ENCODE data around the gene DAB2.

Gene DAB2

GRCh38 chr5:39370555-39371366 lies 54.0 kb downstream of the DAB2 start:
- Mint-ChIP-seq H3K4me1 (ENCODE audit: low read depth) (no peaks in the 10 kb centered on the region), H3K27me3 (ENCODE audit: low read depth) (peaks cover 13% of the 10 kb centered on the region), H3K27ac (no peak overlapping the region), H3K4me3 (no peak overlapping the region), H3K9me3 (no peaks in the 10 kb centered on the region), H3K36me3 (ENCODE audit: low read depth) (no peaks in the 10 kb centered on the region)
- no peak for DNase-seq (ENCODE audit: low spot score)

GRCh38 chr5:39369123-39369815 lies 55.5 kb downstream of the DAB2 start:
- Mint-ChIP-seq H3K27me3 (ENCODE audit: low read depth) (peaks cover 6% of the 10 kb centered on the region), H3K36me3 (ENCODE audit: low read depth) (no peaks in the 10 kb centered on the region), H3K27ac (no peak overlapping the region), H3K9me3 (no peaks in the 10 kb centered on the region), H3K4me1 (ENCODE audit: low read depth) (no peaks in the 10 kb centered on the region), H3K4me3 (no peak overlapping the region)
- no peak for DNase-seq (ENCODE audit: low spot score)

GRCh38 chr5:39368116-39368515 lies 56.7 kb downstream of the DAB2 start:
- Mint-ChIP-seq H3K27ac (no peak overlapping the region), H3K4me3 (no peak overlapping the region), H3K9me3 (no peaks in the 10 kb centered on the region), H3K36me3 (ENCODE audit: low read depth) (no peaks in the 10 kb centered on the region), H3K4me1 (ENCODE audit: low read depth) (no peaks in the 10 kb centered on the region), H3K27me3 (ENCODE audit: low read depth) (peaks cover 6% of the 10 kb centered on the region)
- DNase-seq (ENCODE audit: low spot score): no peak

GRCh38 chr5:39367711-39368110 lies 57.1 kb downstream of the DAB2 start:
- Mint-ChIP-seq H3K9me3 (no peaks in the 10 kb centered on the region), H3K27me3 (ENCODE audit: low read depth) (peaks cover 3% of the 10 kb centered on the region), H3K4me1 (ENCODE audit: low read depth) (no peaks in the 10 kb centered on the region), H3K36me3 (ENCODE audit: low read depth) (no peaks in the 10 kb centered on the region), H3K4me3 (no peak overlapping the region), H3K27ac (no peak overlapping the region)
- DNase-seq (ENCODE audit: low spot score): no peak

DNA sequence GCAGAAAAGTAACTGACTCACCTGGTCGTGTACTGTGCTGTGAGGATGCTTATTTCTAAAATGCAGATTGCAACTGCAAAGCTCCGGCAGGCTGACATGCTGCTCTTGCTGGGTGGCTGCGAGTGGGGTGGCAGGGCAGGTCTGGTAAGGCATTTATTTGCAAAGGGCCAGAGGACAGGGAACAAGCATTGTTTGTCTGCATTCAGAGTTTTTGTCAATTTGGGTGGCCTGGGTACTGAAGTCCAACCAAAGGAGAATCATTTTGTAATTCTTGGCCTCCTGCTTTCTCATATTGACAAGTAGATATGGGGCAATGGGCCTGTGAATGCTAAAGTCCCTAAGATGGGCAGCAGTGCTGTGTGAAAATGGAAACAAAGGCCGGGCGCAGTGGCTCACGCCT lies 60.4 kb downstream of the DAB2 start, which contains the start of gene C9:
TSS of gene C9 (minus strand) at position 129 of the 400 bp plus-strand sequence. CDS start at position 98, 31 bp downstream.
- DNase-seq (ENCODE audit: low spot score): no peak
- Mint-ChIP-seq H3K27me3 (ENCODE audit: low read depth) (no peaks in the 10 kb centered on the region), H3K4me1 (ENCODE audit: low read depth) (no peaks in the 10 kb centered on the region), H3K9me3 (no peaks in the 10 kb centered on the region), H3K27ac (no peak within 1 kb of the TSS), H3K4me3 (no peak within 1 kb of the TSS), H3K36me3 (ENCODE audit: low read depth) (no peaks in the 10 kb centered on the region)

DNA sequence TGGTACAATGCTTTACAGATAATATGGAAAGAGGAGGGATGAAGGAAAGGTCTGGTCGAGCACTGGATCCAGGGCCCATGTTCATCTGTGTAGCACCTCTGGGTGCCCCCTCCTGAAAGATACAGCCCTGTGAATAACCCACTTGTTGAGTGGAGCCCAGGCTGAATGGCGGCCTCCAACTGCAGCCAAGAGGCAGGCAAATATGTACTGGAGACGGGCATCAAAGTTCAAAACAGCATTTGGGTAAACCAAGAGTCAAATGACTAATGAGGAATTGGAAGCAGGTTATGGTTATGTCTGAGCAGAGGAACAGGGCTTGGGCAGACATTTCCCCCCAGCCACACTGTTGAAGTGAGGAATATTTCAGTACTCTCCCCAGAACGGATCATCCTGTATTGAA lies 61.6 kb downstream of the DAB2 start:
- no peaks in the 10 kb centered on the region for H3K36me3 Mint-ChIP-seq (ENCODE audit: low read depth)
- no peak overlapping the region for H3K4me3 Mint-ChIP-seq
- no peaks in the 10 kb centered on the region for H3K27me3 Mint-ChIP-seq (ENCODE audit: low read depth)
- no peak overlapping the region for H3K27ac Mint-ChIP-seq
- DNase-seq (ENCODE audit: low spot score): no peak
- no peaks in the 10 kb centered on the region for H3K9me3 Mint-ChIP-seq
- H3K4me1 Mint-ChIP-seq (ENCODE audit: low read depth): no peaks in the 10 kb centered on the region

GRCh38 chr5:39362646-39363045 lies 62.1 kb downstream of the DAB2 start:
- no peaks in the 10 kb centered on the region for H3K4me1 Mint-ChIP-seq (ENCODE audit: low read depth)
- no peaks in the 10 kb centered on the region for H3K27me3 Mint-ChIP-seq (ENCODE audit: low read depth)
- H3K36me3 Mint-ChIP-seq (ENCODE audit: low read depth): no peaks in the 10 kb centered on the region
- H3K9me3 Mint-ChIP-seq: no peaks in the 10 kb centered on the region
- no peak for DNase-seq (ENCODE audit: low spot score)
- H3K27ac Mint-ChIP-seq: no peak overlapping the region
- H3K4me3 Mint-ChIP-seq: no peak overlapping the region

GRCh38 chr5:39361306-39361705 lies 63.5 kb downstream of the DAB2 start:
- no peak overlapping the region for H3K27ac Mint-ChIP-seq
- H3K4me3 Mint-ChIP-seq: no peak overlapping the region
- H3K36me3 Mint-ChIP-seq (ENCODE audit: low read depth): no peaks in the 10 kb centered on the region
- DNase-seq (ENCODE audit: low spot score): no peak
- no peaks in the 10 kb centered on the region for H3K27me3 Mint-ChIP-seq (ENCODE audit: low read depth)
- no peaks in the 10 kb centered on the region for H3K4me1 Mint-ChIP-seq (ENCODE audit: low read depth)
- H3K9me3 Mint-ChIP-seq: no peaks in the 10 kb centered on the region

DNA sequence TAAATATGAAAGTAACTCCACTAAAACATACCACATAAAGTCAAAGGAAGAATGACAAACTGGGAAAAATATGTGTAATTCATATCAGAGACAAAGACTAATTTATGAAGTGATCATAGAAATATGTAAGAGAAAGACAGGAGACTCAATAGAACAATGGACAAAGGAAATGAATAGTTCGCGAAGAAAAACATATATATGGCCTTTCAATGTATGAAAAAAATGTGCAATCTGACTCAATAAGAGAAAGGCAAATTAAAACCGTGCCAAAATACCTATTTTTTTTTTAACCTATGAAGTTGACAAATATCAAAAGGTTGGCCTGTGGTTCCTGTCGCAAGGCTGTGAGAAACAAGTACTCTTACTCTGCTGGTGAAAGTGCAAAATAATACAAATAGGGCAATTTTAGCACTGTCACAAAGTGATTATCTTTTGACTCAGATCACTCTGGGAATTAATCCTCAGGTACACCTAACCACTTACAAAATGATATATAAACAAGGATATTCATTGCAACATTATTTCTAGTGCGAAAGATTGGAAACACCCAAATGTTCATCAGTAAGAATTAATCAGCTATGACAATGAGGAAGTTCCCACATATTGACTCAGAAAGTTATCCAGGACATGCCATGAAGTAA lies 64.2 kb downstream of the DAB2 start:
- no peak overlapping the region for H3K4me3 Mint-ChIP-seq
- no peaks in the 10 kb centered on the region for H3K4me1 Mint-ChIP-seq (ENCODE audit: low read depth)
- no peaks in the 10 kb centered on the region for H3K27me3 Mint-ChIP-seq (ENCODE audit: low read depth)
- H3K36me3 Mint-ChIP-seq (ENCODE audit: low read depth): no peaks in the 10 kb centered on the region
- H3K27ac Mint-ChIP-seq: no peak overlapping the region
- DNase-seq (ENCODE audit: low spot score): no peak
- H3K9me3 Mint-ChIP-seq: no peaks in the 10 kb centered on the region

DNA sequence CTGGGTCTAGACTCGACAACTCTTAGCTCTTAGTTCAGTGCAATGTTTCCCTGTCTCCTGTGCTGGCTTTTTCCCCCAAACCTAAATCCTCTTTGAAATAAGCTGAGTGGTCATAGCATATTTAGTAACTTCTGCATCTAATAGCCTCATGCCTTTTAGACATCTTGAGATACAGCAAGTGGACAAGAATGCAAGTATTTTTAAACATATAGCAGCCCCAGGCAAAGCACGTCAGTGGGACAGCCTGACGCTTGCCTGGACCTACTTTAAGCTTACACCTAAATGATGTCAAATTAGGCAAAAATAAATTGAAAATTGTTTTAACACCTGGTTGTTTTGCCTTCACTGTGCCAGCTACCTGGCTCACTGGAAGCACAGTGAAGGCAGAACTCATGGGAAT lies 68.5 kb downstream of the DAB2 start:
- H3K9me3 Mint-ChIP-seq: peaks cover 16% of the 10 kb centered on the region
- H3K27ac Mint-ChIP-seq: no peak overlapping the region
- no peaks in the 10 kb centered on the region for H3K4me1 Mint-ChIP-seq (ENCODE audit: low read depth)
- DNase-seq (ENCODE audit: low spot score): no peak
- no peak overlapping the region for H3K4me3 Mint-ChIP-seq
- H3K27me3 Mint-ChIP-seq (ENCODE audit: low read depth): no peaks in the 10 kb centered on the region
- no peaks in the 10 kb centered on the region for H3K36me3 Mint-ChIP-seq (ENCODE audit: low read depth)

DNA sequence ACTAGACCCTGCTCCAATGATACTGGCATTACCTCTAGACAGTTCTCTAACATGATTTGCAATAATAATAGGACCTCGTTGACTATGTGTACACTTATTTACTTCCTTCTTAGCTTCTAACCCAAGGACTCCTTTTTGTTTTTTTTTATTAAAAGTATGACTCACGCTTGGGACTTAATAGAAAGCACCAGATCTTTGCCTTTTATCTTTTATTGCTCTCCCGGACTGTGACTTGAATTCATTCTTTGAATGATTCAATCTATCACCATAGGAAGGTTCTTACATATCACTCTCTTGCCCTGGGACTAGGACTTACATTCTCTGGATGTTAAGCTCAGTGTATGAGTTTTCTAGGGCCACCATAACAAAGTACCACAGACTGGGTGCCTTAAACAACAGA lies 69.5 kb downstream of the DAB2 start:
- H3K4me1 Mint-ChIP-seq (ENCODE audit: low read depth): no peaks in the 10 kb centered on the region
- DNase-seq (ENCODE audit: low spot score): no peak

GRCh38 chr5:39353717-39354399 lies 70.9 kb downstream of the DAB2 start:
- Mint-ChIP-seq H3K27me3 (ENCODE audit: low read depth) (no peaks in the 10 kb centered on the region), H3K4me3 (no peak overlapping the region), H3K4me1 (ENCODE audit: low read depth) (no peaks in the 10 kb centered on the region), H3K36me3 (ENCODE audit: low read depth) (no peaks in the 10 kb centered on the region), H3K27ac (no peak overlapping the region), H3K9me3 (peaks cover 30% of the 10 kb centered on the region)
- no peak for DNase-seq (ENCODE audit: low spot score)

More for the DNA sequence above, 69.5 kb downstream of the DAB2 start:
- H3K27ac Mint-ChIP-seq: no peak overlapping the region
- H3K4me3 Mint-ChIP-seq: no peak overlapping the region
- no peaks in the 10 kb centered on the region for H3K36me3 Mint-ChIP-seq (ENCODE audit: low read depth)
- peaks cover 17% of the 10 kb centered on the region for H3K9me3 Mint-ChIP-seq
- H3K27me3 Mint-ChIP-seq (ENCODE audit: low read depth): no peaks in the 10 kb centered on the region

DNA sequence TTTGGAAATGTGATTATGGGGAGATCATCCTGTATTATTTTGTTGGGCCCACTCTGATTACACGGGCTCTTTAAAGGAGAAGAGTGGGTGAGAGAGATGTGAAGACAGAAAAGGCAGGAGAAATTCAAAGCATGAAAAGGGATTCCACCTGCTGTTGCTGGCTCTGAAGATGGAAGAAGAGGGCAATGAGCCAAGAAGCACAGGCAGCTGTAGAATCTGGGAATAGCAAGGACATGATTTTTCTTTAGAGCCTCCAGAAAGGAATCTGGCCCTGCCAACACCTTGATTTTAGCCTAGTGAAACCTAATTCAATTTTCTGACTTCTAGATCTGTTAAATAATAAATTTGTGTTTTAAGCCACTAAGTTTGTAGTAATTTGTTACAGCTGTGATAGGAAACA lies 71.8 kb downstream of the DAB2 start:
- no peak overlapping the region for H3K27ac Mint-ChIP-seq
- H3K27me3 Mint-ChIP-seq (ENCODE audit: low read depth): no peaks in the 10 kb centered on the region
- DNase-seq (ENCODE audit: low spot score): no peak
- H3K4me1 Mint-ChIP-seq (ENCODE audit: low read depth): no peaks in the 10 kb centered on the region
- no peak overlapping the region for H3K4me3 Mint-ChIP-seq
- H3K9me3 Mint-ChIP-seq: peaks cover 30% of the 10 kb centered on the region
- no peaks in the 10 kb centered on the region for H3K36me3 Mint-ChIP-seq (ENCODE audit: low read depth)

DNA sequence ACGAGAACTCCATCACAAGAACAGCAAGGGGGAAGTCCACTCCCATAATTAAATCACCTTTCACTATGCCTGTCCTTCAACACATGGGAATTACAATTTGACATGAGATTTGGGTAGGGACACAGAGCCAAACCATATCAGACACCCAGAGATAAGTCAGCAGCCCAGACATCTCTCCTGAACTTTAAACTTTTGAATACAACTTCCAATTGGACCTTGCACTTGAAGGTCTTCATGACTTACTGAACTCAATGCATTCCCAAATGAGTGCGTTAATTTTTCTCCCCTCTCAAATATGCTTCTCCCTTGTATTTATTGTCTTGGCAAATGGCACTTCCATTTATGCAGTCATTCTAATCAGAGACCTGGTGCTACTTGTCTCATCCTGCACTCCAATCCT lies 72.6 kb downstream of the DAB2 start:
- Mint-ChIP-seq H3K9me3 (peaks cover 30% of the 10 kb centered on the region), H3K4me1 (ENCODE audit: low read depth) (no peaks in the 10 kb centered on the region), H3K36me3 (ENCODE audit: low read depth) (no peaks in the 10 kb centered on the region), H3K4me3 (no peak overlapping the region), H3K27ac (no peak overlapping the region), H3K27me3 (ENCODE audit: low read depth) (no peaks in the 10 kb centered on the region)
- no peak for DNase-seq (ENCODE audit: low spot score)

Data from T-helper 2 cell treated with Interferon-gamma antibody and Interleukin-4, amounts not matched to agents 5 μg/mL and 100 μg/mL, for 36 hours (primary cell).